Pericardium fibroblast (primary cell): ENCODE results near the gene RPL26. TPM values are rescaled to one million over a fixed set of nuclear protein-coding genes. Genes with fewer than 3 reads are reported as not detected.

Experiments
- total RNA-seq: library from RNA; depleted of rRNA; stranded (reverse); fragments of >200 nt; gene quantifications from 2 replicates; pipeline ENCODE4 v1.2.3, GENCODE V29; 2015

The RPL26 gene
- 3,884 and 6,062 TPM in 2 replicates for total RNA-seq

DNA sequence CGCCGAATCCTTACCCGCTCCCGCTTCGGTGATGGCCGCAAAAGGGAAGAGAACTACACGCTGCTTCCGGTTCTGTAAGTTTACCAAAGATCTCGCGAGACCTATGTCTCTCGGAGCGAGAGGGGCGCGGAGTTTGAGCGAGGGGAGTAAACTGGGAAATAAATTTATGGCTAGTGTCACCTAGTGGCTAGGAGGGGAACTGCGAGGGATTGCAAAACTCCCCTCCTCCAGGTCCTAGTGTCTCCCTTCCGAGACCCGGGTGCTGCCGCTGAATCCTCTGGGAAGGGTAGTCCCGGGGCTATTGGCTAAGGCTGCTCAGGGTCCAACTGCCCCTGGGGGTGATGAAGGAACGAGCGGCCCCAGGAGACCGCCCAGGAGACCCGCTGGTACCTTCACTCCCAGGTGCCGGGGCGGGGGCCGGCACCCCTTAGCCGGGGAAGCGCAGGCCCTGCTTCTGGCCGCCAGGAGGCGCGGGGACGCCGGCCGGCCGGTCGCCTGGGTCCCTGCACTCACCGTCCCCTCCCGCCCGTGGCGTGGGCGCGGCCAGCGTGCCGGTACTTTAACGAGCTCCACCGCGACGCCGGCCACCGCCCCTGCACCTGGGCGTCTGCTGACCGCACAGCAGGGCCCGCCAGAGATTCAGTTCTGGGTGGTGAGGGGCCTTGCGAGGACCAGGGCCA, at the start of gene RPL26:
Gene RPL26, minus strand, starts transcription at position 51 of the 680 bp plus-strand sequence. CDS start 883 bp downstream, outside the sequence.

DNA sequence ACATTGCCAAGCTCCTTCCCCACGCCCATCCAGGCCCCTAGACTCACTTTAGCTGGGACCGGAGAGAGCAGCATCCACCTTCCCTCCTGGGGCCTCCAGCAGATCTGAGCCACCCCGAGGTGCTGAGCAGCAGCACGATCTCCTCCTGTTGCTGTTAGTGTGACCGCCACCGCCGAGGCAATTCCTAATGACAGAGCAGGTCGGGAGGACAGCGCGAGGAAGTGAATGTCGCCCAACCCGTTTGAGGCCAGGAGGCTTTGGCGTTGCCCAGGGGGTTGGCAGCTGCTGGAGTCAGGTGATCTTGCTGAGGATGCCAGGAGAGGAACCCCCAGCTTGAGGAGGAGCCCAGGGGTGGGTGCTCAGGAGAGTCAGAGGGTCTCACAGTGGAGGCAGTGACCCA, 14.6 kb upstream of the RPL26 start, which contains the start of gene RNF222:
Gene RNF222, minus strand, starts transcription at position 192 of the 400 bp plus-strand sequence. CDS start 4,366 bp downstream, outside the sequence.

DNA sequence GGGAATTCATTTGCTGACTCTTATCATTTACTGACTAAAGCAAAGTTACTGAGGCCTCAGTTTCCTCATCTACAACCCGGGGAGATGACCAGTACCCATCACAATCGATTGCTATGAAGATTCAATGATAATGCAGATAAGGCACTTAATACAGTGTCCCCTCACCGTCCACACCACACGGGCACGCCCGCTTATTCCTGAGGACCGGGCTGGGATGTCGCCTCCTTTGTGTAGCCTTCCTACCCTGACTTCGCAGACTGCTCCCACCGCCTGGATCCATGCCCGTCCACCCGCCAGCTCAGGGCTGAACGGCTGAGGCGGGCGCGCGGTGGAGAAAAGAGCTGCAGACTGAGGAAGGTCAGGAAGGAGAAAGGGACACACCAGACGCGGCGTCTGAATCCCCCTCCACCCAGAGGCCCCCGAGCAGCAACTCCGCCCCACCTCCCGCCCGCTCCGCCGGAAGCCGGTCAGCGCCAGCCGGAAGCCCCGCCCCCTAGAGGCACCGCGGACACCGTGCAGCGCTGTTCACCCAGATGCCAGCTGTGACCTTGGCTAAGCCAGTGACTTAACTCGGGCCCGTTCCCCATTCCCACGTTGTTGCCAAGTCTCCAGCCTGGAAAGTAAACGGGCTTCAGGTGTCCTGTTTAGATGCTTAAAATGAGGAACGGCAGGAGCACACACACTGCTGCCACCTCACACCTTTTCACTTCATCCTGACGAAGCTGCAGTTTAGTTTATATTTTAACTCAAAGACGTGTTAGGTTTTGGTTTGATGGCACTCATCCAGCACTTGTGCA, 6.5 kb downstream of the RPL26 start, which contains the start of gene KRABD2:
Gene KRABD2, minus strand, starts transcription at position 434 of the 797 bp plus-strand sequence.

GRCh38 chr17:8339540-8339939, 43.5 kb downstream of the RPL26 start, which contains the start of gene ODF4:
Gene ODF4, plus strand, starts transcription at chr17:8339840. Its CDS starts 212 bp downstream, at chr17:8340052.

Other genes with a start within 250 kb of the RPL26 start
- 45.6 and 51.1 TPM in 2 replicates for gene PER1, start 230.8 kb downstream of the RPL26 start, total RNA-seq
- gene VAMP2, start 220.2 kb downstream of the RPL26 start, total RNA-seq, result 6.0 and 10.8 TPM in 2 replicates
- 9.6 and 16.7 TPM in 2 replicates for gene TMEM107, start 206.8 kb downstream of the RPL26 start, total RNA-seq
- gene BORCS6, start 193.0 kb downstream of the RPL26 start, total RNA-seq, result 7.0 and 9.7 TPM in 2 replicates
- 0.47 and 0.94 TPM in 2 replicates for gene AURKB, start 172.6 kb downstream of the RPL26 start, total RNA-seq
- gene CTC1, start 135.1 kb downstream of the RPL26 start, total RNA-seq, result 1.5 and 2.5 TPM in 2 replicates
- 13.9 and 28.4 TPM in 2 replicates for gene PFAS, start 133.9 kb downstream of the RPL26 start, total RNA-seq
- gene RANGRF, start 94.5 kb downstream of the RPL26 start, total RNA-seq, result 18.6 and 21.1 TPM in 2 replicates
- gene SLC25A35, start 87.8 kb downstream of the RPL26 start, total RNA-seq, result 0.12 and 1.3 TPM in 2 replicates
- 0.23 and 11.7 TPM in 2 replicates for gene ARHGEF15, start 73.0 kb downstream of the RPL26 start, total RNA-seq
- not detected in 2 replicates for gene ODF4, start 43.4 kb downstream of the RPL26 start, total RNA-seq
- not detected in 2 replicates for gene RNF222, start 14.6 kb upstream of the RPL26 start, total RNA-seq
- 48.2 and 57.9 TPM in 2 replicates for gene NDEL1, start 52.7 kb upstream of the RPL26 start, total RNA-seq
- gene MYH10, start 247.5 kb upstream of the RPL26 start, total RNA-seq, result 112 and 273 TPM in 2 replicates